HG03575 (cell line): ENCODE measurements around the gene ASCC2.
"Not testable (repeated sequence)": the region's sequence is repeated elsewhere in the genome, so short reads cannot be mapped to it uniquely, and the experiment has no call there.

ENCODE experiments used
- ATAC-seq: cut with Tn5 transposase; IDR thresholded peaks from one replicate; pipeline ENCODE4 v1.9.1; 2021; ENCODE audit not compliant: unreplicated experiment, insufficient number of reproducible peaks, low FRiP score; ENCODE audit errors: extremely low read depth

ASCC2 gene

GRCh38 chr22:29837741-29838598 lies at the start of gene ASCC2:
TSS of gene ASCC2 (minus strand) at chr22:29838274. CDS start at chr22:29832325, 5,949 bp downstream.
- ATAC-seq, result peak; percentile 60

- no peak for ATAC-seq
Observed at GRCh38 chr22:29887358-29887757, 49.3 kb upstream of the ASCC2 start.

- no peak for ATAC-seq
Observed at GRCh38 chr22:29886596-29886995, 48.5 kb upstream of the ASCC2 start.

- ATAC-seq, result no peak
Observed at GRCh38 chr22:29885610-29886009, 47.5 kb upstream of the ASCC2 start.

GRCh38 chr22:29883775-29884097 lies 45.7 kb upstream of the ASCC2 start:
- ATAC-seq, result no peak

- ATAC-seq, result no peak
Observed at GRCh38 chr22:29883045-29883774, 45.1 kb upstream of the ASCC2 start, which contains the start of gene MTMR3. TSS of gene MTMR3 (plus strand) at chr22:29883174. CDS start at chr22:29971060, 87,886 bp downstream.

- ATAC-seq, result no peak
Observed at GRCh38 chr22:29882716-29883044, 44.6 kb upstream of the ASCC2 start.

GRCh38 chr22:29879753-29880152 lies 41.7 kb upstream of the ASCC2 start:
- no peak for ATAC-seq

GRCh38 chr22:29877620-29878019 lies 39.5 kb upstream of the ASCC2 start:
- no peak for ATAC-seq

GRCh38 chr22:29873943-29874342 lies 35.9 kb upstream of the ASCC2 start:
- no peak for ATAC-seq

GRCh38 chr22:29872989-29873388 lies 34.9 kb upstream of the ASCC2 start:
- ATAC-seq, result no peak

GRCh38 chr22:29872144-29872893 lies 34.2 kb upstream of the ASCC2 start:
- no peak for ATAC-seq

GRCh38 chr22:29871684-29872083 lies 33.6 kb upstream of the ASCC2 start:
- ATAC-seq, result no peak

- ATAC-seq, result no peak
Observed at GRCh38 chr22:29870574-29870973, 32.5 kb upstream of the ASCC2 start.

- ATAC-seq, result no peak
Observed at GRCh38 chr22:29867851-29868250, 29.8 kb upstream of the ASCC2 start.

- ATAC-seq, result no peak
Observed at GRCh38 chr22:29867260-29867659, 29.2 kb upstream of the ASCC2 start.

GRCh38 chr22:29865572-29865971 lies 27.5 kb upstream of the ASCC2 start:
- not testable (repeated sequence) for ATAC-seq

- no peak for ATAC-seq
Observed at GRCh38 chr22:29861672-29862297, 23.7 kb upstream of the ASCC2 start.

- no peak for ATAC-seq
Observed at GRCh38 chr22:29860006-29860766, 22.1 kb upstream of the ASCC2 start.
